HG02981 (cell line): ENCODE measurements around the gene SLC34A1.
"Not testable (repeated sequence)": the region's sequence is repeated elsewhere in the genome, so short reads cannot be mapped to it uniquely, and the experiment has no call there.

ENCODE experiments used
- ATAC-seq: cut with Tn5 transposase; IDR thresholded peaks from one replicate; pipeline ENCODE4 v1.9.1; 2021; ENCODE audit warnings: mild to moderate bottlenecking, moderate library complexity; ENCODE audit not compliant: unreplicated experiment

Gene SLC34A1

DNA sequence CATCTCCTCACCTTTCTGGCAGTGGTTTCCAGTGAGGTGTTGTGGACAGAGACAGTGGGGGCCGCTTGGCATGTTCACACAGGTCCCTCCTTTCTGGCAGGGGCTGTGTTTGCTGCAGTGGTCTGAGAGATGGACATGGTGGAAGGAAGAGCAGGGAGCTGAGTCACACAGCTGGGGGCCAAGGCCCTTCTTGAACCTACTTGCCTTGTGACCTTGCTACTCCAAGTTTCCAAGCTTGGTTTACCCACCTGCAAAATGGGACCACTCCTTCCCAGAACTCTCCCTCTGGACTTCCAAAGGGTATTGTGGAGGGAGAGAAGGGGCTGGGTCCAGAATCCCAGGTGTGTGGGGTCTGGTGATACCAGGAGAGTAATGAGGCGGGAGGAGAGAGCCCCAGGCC lies 21.1 kb downstream of the SLC34A1 start:
- no peak for ATAC-seq

DNA sequence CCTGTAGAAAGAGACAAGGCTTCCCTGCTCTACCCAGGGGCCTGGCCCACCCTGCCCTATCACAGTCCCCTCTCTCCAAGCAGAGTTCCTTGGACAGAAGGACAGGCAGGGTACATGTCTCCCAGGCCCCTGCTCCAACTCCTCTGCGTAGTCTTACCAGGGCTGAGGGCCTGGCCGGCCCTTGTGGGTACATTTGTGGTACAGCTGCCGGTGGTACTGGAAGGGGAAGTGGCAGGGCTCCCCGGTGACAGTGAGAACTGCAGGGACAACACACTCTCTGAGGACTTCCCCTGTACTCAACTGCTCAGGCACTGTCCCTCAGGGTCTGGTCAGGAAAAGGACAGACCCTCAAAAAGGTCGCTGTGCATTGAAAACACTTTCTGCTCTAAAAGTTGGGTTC lies 21.6 kb downstream of the SLC34A1 start:
- no peak for ATAC-seq

DNA sequence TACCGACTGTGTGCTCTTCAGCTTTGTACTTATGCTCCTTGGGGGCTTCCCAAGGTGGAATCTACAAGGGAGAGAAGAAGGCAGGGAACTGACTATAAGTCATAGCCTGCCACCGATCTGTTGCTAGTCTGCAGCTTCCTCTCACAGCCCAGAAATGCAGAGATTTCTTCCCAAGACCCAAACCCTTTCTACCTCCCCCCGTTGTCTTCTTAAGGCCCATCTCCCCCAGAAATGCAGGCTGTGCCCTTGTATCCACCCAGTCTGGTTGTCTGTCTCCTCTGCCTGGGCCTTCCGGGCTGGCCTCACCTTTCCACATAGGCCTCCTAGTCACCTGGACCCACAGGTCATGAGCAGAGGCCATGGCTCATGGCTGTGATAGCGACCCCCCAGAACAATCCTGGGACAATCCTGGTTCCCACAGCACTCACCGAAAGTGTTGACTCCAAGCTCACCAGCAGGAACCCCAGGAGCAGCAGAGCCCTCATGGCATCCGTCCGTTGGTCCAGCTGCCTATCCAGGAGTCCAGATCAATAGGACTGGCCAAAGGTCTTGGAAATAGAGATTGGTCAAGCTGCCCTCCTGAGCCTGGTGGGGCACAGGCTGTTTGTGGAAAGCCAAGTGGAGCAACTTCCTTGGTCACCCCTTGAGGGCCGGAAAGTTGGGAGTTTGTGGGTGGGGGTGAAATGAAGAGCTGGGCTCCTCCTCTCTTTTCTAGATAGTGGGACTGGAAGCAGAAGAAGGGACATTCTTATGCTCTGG lies 25.0 kb downstream of the SLC34A1 start, which contains the start of gene F12:
Gene F12, minus strand, starts transcription at position 522 of the 759 bp plus-strand sequence. Its CDS starts 37 bp downstream, at position 485.
- ATAC-seq, result no peak

DNA sequence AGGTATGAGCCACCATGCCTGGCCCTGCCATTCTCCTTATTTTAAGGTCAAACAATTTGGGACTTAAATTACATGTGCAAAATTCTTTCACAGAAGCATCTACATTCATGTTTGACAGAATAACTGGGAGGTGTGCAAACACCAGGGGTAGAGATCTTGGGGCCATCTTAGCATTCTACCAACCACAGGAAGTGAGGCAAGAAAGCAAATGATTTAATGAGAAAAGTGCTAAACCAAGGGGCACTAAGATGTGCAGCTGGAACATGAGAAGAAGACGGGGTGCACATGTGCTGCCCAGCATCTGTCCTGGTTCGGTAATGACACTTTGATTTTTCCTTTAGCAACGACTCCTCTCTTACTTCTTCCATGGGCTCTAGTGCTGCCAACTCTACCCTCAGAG lies 26.3 kb downstream of the SLC34A1 start:
- ATAC-seq, result no peak

DNA sequence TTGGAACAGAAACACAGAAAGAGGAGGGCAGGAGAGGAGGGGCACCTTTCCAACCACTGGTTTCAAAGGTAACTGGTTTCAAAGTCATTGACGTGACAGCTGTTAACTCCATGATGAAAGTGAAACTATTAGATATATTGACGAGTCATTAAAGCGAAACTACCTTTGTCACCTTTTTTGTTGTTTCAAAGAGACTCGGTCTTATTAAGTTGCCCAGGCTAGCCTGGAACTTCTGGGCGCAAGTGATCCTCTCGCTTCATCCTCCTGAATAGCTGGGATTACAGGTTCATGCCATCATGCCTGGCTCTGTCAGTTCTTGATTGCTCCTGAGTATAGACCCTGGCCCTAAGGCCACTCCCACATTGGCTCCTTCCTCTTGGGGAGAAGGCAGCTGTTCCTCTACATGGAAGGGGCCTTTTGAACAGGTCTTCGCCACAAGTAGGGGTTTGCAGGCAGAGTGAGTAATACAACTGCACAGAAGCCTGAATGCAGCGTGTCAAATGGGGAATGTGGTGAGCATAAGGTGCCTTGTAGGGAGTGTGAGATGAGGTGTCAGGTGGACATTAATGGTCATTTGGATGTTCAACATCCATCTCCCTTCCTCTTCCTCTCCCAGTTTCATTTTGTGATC lies 28.5 kb downstream of the SLC34A1 start:
- ATAC-seq, result no peak

DNA sequence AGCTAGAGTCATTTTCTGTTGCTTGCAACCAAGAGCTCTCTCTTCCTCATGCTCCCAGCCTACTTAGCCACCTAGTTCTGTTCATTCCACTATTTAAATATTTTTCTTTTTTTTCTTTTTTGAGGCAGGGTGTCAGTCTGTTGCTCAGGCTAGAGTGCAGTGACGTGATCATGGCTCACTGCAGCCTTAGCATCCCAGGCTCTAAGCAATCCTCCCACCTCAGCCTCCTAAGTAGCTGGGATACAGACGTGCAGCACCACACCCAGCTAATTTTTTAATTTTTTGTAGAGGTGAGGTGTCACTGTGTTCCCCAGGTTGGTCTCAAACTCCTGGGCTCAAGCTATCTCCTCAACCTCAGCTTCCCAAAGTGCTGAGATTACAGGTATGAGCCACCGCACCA lies 30.2 kb downstream of the SLC34A1 start:
- no peak for ATAC-seq

DNA sequence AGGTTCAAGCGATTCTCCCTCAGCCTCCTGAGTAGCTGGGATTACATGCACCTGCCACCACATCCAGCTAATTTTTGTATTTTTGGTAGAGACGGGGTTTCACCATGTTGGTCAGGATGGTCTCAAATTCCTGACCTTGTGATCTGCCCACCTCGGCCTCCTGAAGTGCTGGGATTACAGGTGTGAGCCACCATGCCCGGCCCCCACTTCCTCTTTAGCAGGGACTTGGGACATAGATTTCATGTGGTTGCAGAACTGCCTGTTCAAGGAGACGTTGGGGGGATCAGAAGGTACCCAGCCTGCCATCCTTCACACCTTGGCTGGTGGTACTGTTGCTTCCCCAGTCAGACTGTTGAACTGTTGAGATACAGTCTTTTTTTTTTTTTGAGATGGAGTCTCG lies 32.8 kb downstream of the SLC34A1 start:
- ATAC-seq, result not testable (repeated sequence)

DNA sequence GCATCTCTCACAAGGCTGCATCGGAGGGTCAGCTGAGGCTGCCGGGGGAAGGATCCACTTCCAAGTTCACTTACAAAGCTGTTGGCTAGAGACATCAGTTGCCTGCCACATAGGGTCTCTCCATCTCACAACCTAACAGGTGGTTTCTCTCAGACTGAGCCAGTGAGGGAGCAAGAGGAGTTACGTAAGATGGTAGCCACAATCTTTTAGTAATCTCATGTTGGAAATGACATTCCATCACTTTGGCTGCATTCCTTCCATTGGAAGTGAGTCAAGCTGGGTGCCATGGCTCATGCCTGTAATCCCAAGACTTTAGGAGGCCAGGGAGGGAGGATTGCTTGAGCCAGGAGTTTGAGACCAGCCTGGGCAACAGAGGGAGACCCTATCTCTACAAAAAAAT lies 34.8 kb downstream of the SLC34A1 start:
- ATAC-seq, result no peak

DNA sequence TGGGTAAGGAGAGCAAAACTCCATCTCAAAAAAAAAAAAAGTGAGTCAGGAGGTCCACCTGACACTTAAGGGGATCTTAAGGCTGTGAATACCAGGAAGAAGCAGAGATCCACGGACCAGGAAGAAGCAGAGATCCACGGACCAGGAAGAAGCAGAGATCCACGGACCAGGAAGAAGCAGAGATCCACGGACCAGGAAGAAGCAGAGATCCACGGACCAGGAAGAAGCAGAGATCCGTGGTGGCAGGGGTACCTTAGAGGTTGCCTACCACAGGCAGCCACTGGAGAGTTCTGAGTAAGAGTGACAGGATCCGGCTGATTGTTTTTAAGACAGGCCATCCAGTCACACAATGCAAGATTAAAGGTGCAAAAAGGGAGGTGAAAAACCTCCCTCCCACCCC lies 36.2 kb downstream of the SLC34A1 start:
- not testable (repeated sequence) for ATAC-seq

DNA sequence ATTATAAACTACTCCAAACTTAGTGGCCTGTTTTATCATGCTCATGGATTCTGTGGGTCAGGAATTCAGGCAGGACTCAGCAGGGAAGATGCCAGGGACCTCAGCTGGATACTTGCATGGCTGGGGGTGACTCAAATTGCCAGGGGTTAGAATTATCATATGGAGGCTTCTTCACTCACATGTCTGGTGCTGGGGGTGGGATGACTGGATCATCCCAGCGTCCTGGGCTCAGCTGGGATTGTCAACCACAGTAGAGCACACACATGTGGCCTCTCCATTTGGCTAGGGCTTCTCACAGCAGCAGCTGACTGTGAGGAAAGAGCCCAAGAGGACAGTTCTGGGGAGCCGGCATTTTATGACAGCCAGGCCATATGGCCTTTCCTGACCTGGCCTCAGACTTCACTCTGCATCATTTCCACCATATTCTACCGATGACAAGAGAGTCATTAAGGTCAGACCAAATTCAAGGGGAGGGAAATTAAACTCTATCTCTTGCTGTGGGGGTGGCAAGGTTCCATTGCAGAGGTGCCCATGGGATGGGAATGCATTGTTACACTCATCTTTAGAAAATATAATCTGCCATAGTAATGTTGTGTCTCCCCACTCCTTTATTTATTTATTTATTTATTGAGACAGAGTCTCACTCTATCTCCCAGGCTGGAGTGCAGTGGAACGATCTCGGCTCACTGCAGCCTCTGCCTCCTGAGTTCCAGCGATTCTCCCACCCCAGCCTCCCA lies 37.0 kb downstream of the SLC34A1 start:
- no peak for ATAC-seq

DNA sequence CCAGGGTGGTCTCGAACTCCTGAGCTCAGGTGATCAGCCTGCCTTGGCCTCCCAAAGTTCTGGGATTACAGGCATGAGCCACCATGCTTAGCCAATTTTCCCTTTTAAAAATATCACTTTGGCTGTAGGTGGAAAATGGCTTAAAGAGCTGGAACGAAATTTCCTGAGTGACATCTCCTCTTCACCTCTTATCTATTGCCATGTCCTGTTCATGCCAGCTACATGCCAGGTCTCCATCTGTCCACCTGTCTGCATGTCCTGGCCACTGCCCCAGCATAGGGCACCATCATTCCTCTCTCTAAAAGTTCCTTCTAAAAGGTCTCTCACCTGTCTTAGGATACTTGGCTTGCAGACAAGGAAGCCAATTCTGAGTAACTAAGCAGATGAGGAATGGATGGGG lies 39.4 kb downstream of the SLC34A1 start:
- ATAC-seq, result no peak

DNA sequence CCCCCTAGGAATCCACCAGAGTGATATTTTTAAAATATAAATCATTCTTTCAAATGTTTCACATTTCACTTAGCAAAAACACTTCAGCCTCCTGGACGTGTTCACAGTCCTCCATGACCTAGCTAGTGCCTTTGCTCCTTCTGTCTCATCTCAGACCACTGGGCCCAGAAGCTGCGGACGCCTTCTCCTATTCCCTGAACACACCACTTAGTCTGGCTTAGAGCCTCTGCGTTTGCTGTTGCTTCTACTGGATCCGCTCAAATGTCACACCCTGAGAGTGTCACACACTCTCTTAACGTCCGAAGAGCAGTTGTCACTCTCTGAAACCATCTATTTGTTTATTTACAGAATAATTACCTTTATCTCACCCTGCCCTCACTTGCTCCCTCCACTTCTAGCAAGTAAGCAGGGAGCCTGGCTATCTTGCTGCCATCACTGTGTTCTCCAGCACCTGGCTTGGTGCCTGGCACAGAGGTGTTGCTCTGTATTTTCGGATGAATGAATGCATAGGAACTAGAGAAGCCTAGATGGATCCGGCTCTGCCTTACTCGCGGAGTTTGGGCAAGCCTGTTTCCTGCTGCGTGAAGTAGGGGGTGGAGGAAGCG lies 41.1 kb downstream of the SLC34A1 start:
- ATAC-seq, result no peak

DNA sequence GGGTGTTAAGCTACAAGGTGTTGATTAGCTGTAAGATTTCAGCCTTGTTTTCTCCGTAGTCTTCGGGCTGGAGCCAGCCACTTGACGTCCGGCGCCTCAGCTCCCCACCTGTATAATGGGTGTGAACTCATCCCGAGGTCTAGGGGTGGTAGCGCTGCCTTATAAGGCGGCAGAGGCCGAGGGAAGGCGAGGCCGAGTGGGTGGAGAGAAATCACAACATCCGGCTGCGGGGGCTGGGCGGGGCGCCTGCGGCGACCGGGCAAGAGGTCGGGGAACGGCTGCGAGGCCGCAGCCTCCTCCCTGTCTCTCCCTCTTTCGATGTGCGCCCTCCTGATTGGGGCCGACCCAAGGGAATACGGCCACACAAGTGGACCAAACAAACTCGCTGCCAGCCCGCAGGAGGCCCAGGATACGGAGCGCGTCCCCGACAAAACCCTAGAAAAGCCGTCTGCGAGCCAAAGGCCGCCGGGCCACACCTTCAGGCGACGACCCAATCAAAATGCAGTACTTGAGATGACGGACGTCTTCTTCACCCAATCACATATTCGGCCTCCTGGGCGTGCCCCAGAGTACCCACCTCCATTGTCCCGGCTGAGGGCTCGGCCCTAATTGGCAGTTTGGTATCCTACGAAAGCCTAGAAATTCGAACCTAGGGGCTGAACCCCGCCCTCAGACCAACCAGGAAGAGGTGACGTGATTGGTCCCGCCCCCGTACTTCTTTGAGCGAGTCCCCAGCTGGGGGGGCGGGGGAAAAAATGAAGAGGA lies 41.7 kb downstream of the SLC34A1 start:
- ATAC-seq, result peak; percentile 76

DNA sequence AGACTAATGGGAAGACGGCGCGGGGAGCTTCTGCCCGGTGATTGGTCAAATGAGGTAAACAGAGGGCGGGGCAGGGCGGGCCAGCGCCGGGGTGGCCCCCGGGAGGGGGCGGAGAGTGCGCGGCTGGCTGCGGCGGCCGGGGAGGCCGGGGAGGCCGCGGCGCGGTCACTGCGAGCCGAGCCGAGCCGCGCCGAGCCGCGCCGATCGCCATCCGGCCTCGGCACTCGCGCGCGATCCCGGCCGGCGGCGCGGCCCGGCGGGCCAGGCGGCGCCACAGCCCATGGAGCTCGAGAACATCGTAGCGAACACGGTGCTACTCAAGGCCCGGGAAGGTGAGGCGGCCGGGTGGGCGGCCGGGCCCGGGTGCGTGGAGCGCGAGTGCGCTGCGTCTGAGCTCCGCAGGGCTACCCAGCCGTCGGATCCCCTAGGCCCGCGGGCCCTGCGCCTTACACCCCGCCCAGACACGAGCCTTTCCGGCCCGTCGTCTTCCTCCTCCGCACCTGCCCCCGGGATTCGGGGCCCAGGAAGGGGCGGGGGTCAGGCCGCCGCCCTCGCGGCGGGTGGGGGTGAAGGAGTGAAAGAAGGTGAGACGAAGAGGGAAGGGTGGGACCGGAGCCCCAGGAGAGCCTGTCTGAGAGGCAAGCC lies 42.5 kb downstream of the SLC34A1 start, which contains the start of gene GRK6:
Gene GRK6, plus strand, starts transcription at position 111 of the 645 bp plus-strand sequence. Its CDS starts 170 bp downstream, at position 281.
- ATAC-seq, result peak; percentile 3

DNA sequence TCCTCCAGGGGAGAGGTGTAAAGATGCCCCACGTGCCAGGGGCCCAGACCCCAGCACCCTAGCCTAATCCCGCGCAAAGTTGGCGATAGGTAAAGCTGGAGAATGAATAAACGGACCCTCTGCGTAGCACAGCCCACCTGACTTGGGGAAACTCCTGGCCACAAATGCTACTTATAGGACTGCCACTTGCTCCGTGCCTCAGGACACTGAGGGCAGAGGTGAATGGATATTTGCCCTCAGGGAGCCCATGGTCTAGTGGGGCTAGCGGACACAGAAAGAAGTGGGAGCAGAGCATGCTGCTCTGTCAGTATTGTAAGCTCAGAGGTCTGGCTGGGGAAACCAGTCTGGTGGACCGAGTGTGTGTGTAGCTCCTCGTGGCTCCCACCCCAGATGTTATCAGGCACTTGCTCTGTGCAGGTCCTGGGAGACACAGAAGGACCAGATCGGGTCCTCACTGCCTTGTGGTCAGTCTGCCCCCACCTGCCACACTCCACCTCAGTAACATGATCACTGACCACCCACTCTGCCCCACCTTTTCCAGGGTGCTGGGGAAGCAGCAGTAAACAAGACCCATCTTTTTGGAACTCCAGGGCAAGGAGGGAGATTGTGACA lies 43.1 kb downstream of the SLC34A1 start:
- ATAC-seq, result no peak

DNA sequence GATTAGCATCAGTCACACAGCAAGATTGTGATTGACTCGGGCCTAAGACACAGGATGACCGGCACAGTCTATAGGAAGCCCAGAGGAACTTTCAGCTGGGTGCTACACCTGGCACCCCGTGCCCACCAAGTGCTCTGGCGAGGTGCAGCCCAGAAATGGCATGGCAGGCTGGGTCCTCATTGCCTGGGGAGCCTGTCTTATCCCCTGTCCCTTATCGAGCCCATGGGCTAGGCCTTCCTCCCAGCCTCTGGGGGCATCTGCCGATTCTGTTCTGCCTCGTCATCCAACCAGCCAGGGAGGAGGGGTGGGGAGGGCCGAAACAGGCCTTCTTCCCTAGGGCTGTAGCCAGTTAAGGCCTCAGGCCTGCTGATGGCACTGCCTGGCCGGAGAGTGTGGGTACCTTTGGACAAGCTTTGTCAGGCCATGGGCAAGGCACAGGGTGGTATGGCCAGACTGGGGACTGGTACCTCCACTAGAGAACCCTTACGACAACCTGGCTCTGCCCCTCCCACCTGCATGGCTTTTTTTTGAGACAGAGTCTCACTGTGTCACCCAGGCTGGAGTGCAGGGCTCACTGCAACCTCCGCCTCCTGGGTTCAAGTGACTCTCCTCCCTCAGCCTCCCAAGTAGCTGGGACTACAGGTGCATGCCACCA lies 43.8 kb downstream of the SLC34A1 start:
- ATAC-seq, result no peak

DNA sequence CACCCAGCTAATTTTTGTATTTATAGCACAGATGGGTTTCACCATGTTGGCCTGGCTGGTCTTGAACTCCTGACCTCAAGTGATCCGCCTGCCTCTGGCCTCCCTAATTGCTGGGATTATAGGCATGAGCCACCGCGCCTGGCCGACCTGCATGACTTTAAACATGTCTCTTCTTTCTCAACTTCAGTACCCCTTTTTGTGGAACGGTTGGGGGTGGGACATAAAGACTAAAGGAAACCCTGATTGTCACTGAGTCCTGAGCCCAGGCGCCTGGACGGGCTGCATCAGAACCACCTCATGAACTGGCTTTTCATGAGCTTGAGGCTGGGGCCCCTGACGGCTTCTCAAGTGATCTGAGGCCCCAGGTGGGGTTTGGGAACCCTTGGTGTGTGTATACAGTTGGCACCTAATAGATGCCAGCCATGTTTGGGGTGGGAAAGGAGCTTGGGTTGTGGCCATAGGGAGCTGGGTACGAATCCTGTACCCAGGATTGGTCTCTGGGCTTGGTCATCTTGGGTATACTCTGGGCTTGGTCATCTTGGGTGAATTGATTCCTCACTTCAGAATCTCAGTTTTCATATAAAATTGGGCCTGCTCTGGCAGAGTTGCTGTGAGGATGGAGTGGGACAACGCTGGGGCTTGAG lies 44.5 kb downstream of the SLC34A1 start:
- ATAC-seq, result no peak

DNA sequence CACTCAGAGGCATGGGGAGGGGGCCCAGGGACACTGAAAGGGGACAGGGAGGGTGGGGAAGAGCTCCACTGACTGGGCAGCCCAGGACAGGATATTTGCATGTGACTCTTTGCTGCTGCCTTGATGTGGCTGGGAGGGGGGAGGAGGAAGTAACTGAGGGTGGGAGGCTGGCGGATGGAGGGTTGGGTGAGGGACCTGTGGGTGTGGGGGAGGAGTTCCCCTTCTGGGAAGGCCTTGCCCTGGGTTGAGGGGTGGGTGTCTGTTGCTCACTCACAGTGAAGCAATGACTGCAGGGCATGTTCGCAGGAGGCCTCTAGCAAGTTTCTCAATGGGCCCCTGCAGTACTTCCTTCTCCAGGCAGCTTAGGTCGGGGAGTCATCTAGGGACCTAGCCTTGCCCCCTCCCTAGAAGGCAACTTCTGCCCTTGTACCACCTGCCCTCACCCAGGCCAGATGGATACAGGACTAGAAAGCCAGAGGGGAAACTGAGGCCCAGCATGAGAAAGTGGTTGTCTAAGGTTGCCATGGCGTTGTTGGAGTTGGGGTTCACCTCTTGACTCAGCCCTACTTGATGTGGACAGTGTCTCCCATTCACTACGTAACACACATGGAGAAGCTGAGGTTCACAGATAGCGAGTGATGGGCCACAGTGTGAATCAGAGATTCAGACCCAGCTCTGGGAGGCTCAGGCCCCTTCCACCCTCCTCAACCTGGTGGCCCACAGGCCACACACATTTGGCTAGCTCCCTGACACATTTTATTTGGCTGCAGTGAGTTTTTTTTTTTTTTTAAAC lies 45.2 kb downstream of the SLC34A1 start:
- ATAC-seq, result no peak
